Suprapubic skin (tissue), 4 donors: ENCODE measurements around the gene FRMPD4.

Source experiments
- CTCF ChIP-seq, 2 donors: fragments of 200-600 bp in 1 of 2; fragments of 450-650 bp in 1 of 2; sonication (generic) in 1 of 2; IDR thresholded peaks; one replicate each; pipeline ENCODE4 v1.5.1; 2016 to 2019; ENCODE audit warnings: antibody characterized with exemption in 2 of 2, mild to moderate bottlenecking in 1 of 2, moderate library complexity in 1 of 2
- EP300 ChIP-seq: sonication (generic); formaldehyde crosslinking; IDR thresholded peaks from one replicate; pipeline ENCODE4 v1.6.1; 2017; ENCODE audit warnings: antibody characterized with exemption
- POLR2A ChIP-seq, 2 donors: fragments of 450-650 bp; IDR thresholded peaks; one replicate each; pipeline ENCODE4 v1.6.1; 2017; ENCODE audit warnings: antibody characterized with exemption in 2 of 2, mild to moderate bottlenecking in 2 of 2, moderate library complexity in 2 of 2
- POLR2AphosphoS5 ChIP-seq, 3 donors: sonication (generic); formaldehyde crosslinking; IDR thresholded peaks; one replicate each; pipeline ENCODE4 v1.6.1; 2017; ENCODE audit warnings: antibody characterized with exemption in 3 of 3

DNA sequence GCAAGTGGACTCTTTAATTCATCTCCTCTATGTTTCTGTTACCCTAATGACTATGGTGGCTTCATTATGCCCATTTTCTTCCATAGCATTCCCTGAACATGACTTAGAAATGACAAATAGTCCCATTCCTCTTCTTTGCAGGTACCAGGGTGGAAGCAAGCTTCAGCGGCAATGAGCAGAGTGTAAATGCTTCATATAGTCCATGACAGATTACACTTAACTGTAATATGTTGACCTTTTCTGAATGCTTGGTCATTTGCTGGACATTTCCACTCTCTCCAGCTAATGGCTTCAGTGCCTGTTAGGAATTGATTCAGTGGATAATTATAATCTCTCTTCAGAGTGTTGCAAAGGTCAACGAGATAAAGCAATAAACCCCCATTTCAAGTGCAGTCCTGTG is 523.2 kb downstream of the FRMPD4 start:
- TF ChIP-seq POLR2AphosphoS5 (IDR thresholded peaks at IDR 0.05) (no peak), CTCF (IDR thresholded peaks at IDR 0.05) (no peak), POLR2A (IDR thresholded peaks at IDR 0.05) (no peak), EP300 (no peak)
